ENCODE data around the gene CDH13.

CDH13 gene

GRCh38 chr16:83818276-83818675 is 1191.5 kb downstream of the CDH13 start:
- CTCF ChIA-PET = no interaction called here
- POLR2A ChIA-PET = no interaction called here

DNA sequence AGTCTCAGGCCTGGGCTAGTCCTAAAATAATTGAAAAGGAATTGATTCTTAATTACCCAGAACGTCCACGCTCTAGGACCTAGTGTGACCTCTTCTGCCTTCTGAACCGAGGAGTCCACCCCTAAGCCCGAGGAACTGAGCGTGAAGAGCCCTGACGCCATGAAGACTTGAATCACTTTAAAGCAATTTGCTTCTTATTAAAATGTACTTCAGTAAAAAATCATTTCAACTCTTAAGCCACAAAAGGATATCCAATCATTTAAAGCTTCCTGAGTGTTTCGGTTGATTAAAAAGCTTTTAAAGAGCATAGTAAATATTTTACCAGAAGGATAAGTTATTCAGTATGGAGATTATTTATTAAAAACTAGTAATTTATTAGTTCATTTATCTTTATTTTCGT is 1192.6 kb downstream of the CDH13 start:
- Histone ChIP-seq H3K27ac (ENCODE audit: extremely low read depth, low read depth, low read length) (no peak overlapping the region), H3K4me3 (ENCODE audit: low read depth, low read length) (no peak overlapping the region), H3K36me3 (ENCODE audit: control insufficient read depth in 2 of 2, insufficient read depth in 1 of 2, low read length in 2 of 2) (no peaks in the 10 kb centered on the region), H3K9me3 (ENCODE audit: control insufficient read depth, insufficient read depth, low read depth, low read length) (no peaks in the 10 kb centered on the region), H3K4me1 (ENCODE audit: control insufficient read depth, insufficient read depth, low read length) (no peaks in the 10 kb centered on the region)
- no peak for TF ChIP-seq ZNF132 (tag by site-specific recombination; IDR thresholded peaks at IDR 0.05; ENCODE audit: borderline replicate concordance)
- ChIA-PET CTCF (interaction anchor here (0.7 to 1.2 kb wide), 2 partner anchors 135 to 413 kb away, joined by 3 to 6 read pairs; no protein-coding TSS in a partner anchor), POLR2A (no interaction called here)

More at GRCh38 chr16:83818276-83818675, 1191.5 kb downstream of the CDH13 start:
- Histone ChIP-seq H3K4me3 (ENCODE audit: low read depth, low read length) (no peak overlapping the region), H3K9me3 (ENCODE audit: control insufficient read depth, insufficient read depth, low read depth, low read length) (no peaks in the 10 kb centered on the region), H3K4me1 (ENCODE audit: control insufficient read depth, insufficient read depth, low read length) (peaks cover 4% of the 10 kb centered on the region; the same call in 1 of the 2 replicates), H3K27ac (ENCODE audit: extremely low read depth, low read depth, low read length) (no peak overlapping the region), H3K36me3 (ENCODE audit: control insufficient read depth in 2 of 2, insufficient read depth in 1 of 2, low read length in 2 of 2) (peaks cover 0 to under 1% of the 10 kb centered on the region in 2 experiments; a peak in 2 of 3 replicates)
- TF ChIP-seq ZXDB (tag by site-specific recombination; IDR thresholded peaks at IDR 0.05) (no peak), KLF16 (tag by site-specific recombination; IDR thresholded peaks at IDR 0.05) (no peak), ZBTB21 (tag by site-specific recombination; IDR thresholded peaks at IDR 0.05) (no peak), ZSCAN5A (tag by site-specific recombination; IDR thresholded peaks at IDR 0.05) (no peak), ZNF514 (tag by site-specific recombination; IDR thresholded peaks at IDR 0.05) (no peak), ZNF140 (tag by site-specific recombination; IDR thresholded peaks at IDR 0.05) (no peak), PRDM4 (tag by site-specific recombination; IDR thresholded peaks at IDR 0.05) (no peak), ZNF670 (tag by site-specific recombination; IDR thresholded peaks at IDR 0.05; ENCODE audit: low read depth) (no peak), ZNF341 (tag by site-specific recombination; IDR thresholded peaks at IDR 0.05; ENCODE audit: low read depth) (no peak)
- TF ChIP-seq, protein P1, sequence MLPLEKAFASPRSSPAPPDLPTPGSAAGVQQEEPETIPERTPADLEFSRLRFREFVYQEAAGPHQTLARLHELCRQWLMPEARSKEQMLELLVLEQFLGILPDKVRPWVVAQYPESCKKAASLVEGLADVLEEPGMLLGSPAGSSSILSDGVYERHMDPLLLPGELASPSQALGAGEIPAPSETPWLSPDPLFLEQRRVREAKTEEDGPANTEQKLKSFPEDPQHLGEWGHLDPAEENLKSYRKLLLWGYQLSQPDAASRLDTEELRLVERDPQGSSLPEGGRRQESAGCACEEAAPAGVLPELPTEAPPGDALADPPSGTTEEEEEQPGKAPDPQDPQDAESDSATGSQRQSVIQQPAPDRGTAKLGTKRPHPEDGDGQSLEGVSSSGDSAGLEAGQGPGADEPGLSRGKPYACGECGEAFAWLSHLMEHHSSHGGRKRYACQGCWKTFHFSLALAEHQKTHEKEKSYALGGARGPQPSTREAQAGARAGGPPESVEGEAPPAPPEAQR (tag by site-specific recombination; IDR thresholded peaks at IDR 0.05) = no peak

DNA sequence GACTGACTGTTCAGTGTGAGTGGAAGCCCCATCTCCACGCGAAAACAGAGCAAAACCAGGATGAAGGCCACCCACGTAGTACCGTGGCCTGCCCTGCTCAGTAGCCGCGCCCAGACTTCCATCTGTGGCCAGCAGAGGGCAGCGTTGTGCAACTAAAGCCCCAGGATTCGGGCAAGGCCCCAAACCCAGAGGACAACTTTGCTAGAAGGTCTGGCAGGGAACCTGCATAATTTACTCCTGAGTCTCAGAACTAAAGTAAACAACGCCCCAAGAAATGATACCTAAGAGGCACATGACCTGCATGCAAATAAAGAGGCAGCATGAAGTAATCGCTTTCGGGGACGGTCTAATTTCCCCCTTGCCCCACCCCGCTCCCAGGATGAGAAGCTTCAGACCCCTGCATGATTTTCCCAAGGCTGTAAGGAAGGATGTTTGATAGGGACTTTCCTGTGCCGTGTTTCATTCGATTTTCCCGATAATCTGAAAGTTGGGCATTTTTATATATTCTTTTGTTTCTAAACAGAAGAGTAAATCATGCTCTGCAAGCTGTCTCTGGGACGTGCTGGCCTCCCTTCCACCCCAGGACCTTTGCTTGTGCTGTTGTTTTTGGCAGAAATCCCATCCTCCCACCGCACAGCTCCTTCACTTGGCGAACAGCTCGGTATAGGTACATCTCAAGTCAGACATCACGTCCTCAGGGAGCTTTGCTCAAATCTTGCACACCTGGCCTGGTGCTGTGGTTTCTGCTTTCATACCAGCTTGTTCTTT is 1199.6 kb downstream of the CDH13 start:
- no peak overlapping the region for H3K4me3 ChIP-seq (ENCODE audit: low read depth, low read length)
- no peaks in the 10 kb centered on the region for H3K36me3 ChIP-seq (ENCODE audit: control insufficient read depth in 2 of 2, insufficient read depth in 1 of 2, low read length in 2 of 2)
- no peak overlapping the region for H3K27ac ChIP-seq (ENCODE audit: extremely low read depth, low read depth, low read length)
- no peaks in the 10 kb centered on the region for H3K9me3 ChIP-seq (ENCODE audit: control insufficient read depth, insufficient read depth, low read depth, low read length)
- no peaks in the 10 kb centered on the region; the same call in 1 of the 2 replicates for H3K4me1 ChIP-seq (ENCODE audit: control insufficient read depth, insufficient read depth, low read length)
- CTCF ChIA-PET = interaction anchor here (0.7 to 2.1 kb wide), 17 partner anchors 10 to 244 kb away, joined by 3 to 10 read pairs (median 4); no protein-coding TSS in a partner anchor
- POLR2A ChIA-PET = interaction anchor here (0.6 kb wide), 1 partner anchor 1143 kb away, joined by 3 read pairs; no protein-coding TSS in a partner anchor
- peak; percentile 96 for TF ChIP-seq ZNF623 (tag by site-specific recombination; IDR thresholded peaks at IDR 0.05)
- TF ChIP-seq, protein P2, sequence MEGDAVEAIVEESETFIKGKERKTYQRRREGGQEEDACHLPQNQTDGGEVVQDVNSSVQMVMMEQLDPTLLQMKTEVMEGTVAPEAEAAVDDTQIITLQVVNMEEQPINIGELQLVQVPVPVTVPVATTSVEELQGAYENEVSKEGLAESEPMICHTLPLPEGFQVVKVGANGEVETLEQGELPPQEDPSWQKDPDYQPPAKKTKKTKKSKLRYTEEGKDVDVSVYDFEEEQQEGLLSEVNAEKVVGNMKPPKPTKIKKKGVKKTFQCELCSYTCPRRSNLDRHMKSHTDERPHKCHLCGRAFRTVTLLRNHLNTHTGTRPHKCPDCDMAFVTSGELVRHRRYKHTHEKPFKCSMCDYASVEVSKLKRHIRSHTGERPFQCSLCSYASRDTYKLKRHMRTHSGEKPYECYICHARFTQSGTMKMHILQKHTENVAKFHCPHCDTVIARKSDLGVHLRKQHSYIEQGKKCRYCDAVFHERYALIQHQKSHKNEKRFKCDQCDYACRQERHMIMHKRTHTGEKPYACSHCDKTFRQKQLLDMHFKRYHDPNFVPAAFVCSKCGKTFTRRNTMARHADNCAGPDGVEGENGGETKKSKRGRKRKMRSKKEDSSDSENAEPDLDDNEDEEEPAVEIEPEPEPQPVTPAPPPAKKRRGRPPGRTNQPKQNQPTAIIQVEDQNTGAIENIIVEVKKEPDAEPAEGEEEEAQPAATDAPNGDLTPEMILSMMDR (tag by site-specific recombination; IDR thresholded peaks at IDR 0.05) = peak; percentile 84
- TF ChIP-seq ZNF114 (tag by site-specific recombination; IDR thresholded peaks at IDR 0.05) = no peak
- TF ChIP-seq ZBTB20 (tag by site-specific recombination; IDR thresholded peaks at IDR 0.05) = peak; percentile 91
- TF ChIP-seq ZNF391 (tag by site-specific recombination; IDR thresholded peaks at IDR 0.05; ENCODE audit: borderline replicate concordance, low read depth) = no peak
- TF ChIP-seq PRDM10 (tag by site-specific recombination; IDR thresholded peaks at IDR 0.05) = 0 out of 2 replicates have a peak, but pooled peaks have one; percentile 13
- TF ChIP-seq ZNF155 (tag by site-specific recombination; IDR thresholded peaks at IDR 0.05) = no peak
- TF ChIP-seq KLF1 (tag by site-specific recombination; IDR thresholded peaks at IDR 0.05) = peak; percentile 44

Measured in HEK293 (cell line).